Myocyte (in vitro differentiated cells): ENCODE measurements around the gene TMEM182. TPM values are rescaled to one million over a fixed set of nuclear protein-coding genes. Genes with fewer than 3 reads are reported as not detected.
A peak's percentile ranks its signal among the peaks of the same experiment; 100 is the strongest.

Source experiments
- DNase-seq: peaks from one replicate; pipeline ENCODE4 v3.0.0-alpha.2; 2012; ENCODE audit warnings: low read depth
- total RNA-seq: library from RNA; depleted of rRNA; stranded (reverse); fragments of >200 nt; gene quantifications from 2 replicates; pipeline ENCODE4 v1.2.3, GENCODE V29; 2014

The TMEM182 gene
- total RNA-seq, 1 donor from 2014 or later, result 25.5 TPM

GRCh38 chr2:102765061-102765460, 3.2 kb downstream of the TMEM182 start:
- no peak for DNase-seq

GRCh38 chr2:102768253-102768652, 6.4 kb downstream of the TMEM182 start:
- DNase-seq, result no peak

DNA sequence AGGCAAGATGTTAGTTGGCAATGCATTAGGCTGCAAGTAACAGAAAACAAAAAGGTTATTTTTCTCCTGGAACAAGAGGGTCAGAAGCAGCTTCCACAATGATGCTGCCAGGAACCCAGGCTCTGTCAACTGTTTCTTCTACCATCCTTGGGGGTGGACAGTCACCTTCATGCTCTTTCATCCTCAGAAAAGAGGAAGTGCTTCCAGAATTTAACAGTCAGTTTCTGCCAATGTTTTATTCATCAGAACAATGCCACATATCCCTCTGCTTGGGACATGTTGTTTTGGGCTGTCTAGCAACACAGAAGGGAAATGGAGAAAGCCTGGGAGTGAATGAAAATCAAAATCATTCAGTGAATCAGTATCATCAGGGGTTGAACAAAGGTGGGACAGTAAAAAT, 7.1 kb downstream of the TMEM182 start:
- no peak for DNase-seq

GRCh38 chr2:102770506-102770905, 8.7 kb downstream of the TMEM182 start:
- peak; percentile 75 for DNase-seq

- peak; percentile 90 for DNase-seq
Observed at GRCh38 chr2:102771114-102771513, 9.3 kb downstream of the TMEM182 start.

GRCh38 chr2:102772659-102773058, 10.8 kb downstream of the TMEM182 start:
- peak; percentile 75 for DNase-seq

DNA sequence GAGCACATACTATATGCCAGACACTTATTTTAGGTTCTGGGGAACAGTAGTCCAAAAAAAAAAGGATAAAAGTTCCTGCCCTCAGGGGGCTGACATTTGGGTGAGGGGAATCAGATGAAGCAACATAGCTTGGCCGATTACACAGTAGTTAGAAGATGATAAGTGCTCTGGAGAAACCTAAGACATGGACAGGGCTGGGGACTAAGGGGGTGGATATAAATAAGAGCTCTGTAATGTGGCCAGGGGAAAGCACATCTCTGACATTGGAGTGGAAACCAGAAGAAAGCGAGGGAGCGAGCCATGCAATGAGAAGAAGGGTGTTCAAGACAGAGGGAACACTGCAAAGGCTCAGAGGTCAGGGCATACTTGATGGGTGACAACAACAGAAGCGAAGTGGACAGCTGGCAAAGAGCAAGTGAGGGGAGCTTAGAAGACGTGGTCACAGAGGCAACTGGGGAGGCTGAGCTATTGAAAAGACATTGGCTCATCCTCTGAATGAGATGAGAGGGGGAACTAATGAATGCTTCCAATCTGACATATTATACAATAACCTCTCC, 11.4 kb downstream of the TMEM182 start:
- peak; percentile 92 for DNase-seq

GRCh38 chr2:102778260-102778659, 16.4 kb downstream of the TMEM182 start:
- DNase-seq, result no peak

DNA sequence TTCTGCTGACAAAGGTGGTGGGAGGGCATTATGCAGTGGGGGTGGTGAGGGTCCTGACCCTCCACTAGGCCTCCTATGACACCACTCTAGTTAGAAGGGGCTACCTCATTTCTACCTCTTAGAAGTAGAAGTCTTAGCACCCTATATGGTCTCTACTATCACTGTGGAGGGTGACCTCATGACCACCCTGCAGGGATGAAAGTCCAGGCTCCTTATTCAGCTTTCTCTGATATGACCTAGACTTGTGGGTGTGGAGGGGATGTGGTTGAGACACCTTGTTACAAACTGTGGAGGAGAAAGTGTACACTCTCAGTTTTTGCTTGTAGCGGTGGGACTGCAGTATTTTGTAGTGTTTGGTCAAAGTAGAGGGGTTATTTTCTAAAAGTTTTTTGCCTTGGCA, 18.6 kb downstream of the TMEM182 start:
- no peak for DNase-seq

DNA sequence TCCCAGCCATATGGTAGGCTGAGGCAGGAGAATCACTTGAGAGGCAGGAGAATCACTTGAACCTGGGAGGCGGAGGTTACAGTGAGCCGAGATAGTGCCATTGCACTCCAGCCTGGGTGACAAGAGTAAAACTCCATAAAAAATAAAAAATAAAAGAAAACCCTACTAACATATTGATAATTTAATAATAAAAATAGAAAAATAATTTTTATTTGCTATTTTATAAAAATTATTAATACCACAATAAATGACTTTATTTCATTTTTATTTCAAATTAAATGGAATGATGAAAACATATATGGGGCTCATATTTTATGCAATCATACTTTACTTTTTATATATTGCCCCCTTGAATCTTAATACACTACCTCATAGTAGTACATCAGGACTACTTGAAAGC, 20.4 kb downstream of the TMEM182 start:
- DNase-seq, result no peak

GRCh38 chr2:102782933-102783332, 21.1 kb downstream of the TMEM182 start:
- no peak for DNase-seq

DNA sequence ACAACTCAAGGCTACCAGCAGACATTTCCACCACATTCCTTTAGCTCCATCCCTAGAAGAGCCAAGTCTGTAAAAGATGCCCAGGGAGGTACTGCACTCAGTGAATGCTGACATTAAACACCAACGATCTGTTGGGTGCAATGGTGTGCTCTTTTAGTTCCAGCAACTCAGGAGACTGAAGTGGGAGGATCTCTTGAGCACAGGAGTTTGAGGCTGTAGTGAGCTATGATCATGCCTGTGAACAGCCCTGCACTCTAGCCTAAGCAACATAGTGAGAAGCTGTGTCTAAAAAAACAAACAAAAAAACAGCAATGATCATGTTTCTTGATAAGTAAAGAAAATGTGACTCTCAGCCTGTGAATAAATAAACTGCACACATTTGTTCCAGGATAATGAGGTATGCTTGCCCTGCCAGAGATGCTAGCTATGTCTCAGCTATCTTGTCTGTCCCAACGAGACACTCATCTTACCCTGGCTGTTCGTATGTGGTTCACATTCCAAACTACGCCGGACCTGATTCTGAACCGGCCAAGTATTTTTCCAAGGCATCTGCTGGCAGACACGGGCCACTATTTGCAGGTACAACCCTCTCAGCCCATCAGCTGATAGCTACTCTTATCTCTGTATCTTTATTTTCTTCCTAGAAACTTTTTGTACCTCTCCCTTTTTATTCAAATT, 21.8 kb downstream of the TMEM182 start:
- DNase-seq, result peak; percentile 37

DNA sequence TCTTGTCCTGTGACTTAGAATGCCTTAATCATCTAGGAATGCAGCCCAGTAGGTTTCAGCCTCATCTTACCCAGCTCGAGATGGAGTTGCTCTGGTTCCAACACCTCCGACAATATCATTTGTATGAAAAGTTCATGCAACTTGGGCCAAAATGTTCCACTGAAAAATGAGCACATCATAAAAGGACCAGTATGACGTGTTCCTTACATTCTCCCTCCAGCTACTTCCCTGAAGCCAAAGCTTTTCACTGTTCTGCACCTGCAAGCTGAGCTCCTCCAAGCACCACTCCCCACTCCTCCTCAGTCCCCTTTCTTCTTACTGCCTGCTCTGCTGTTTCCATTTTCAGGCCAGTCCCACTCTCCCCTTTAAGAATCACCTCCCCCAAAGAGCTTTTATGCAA, 23.1 kb downstream of the TMEM182 start:
- DNase-seq, result no peak

- DNase-seq, result no peak
Observed at GRCh38 chr2:102788216-102788884, 26.5 kb downstream of the TMEM182 start.

GRCh38 chr2:102788885-102789260, 27.0 kb downstream of the TMEM182 start:
- DNase-seq, result no peak

- DNase-seq, result no peak
Observed at GRCh38 chr2:102789349-102790090, 27.7 kb downstream of the TMEM182 start.

- DNase-seq, result no peak
Observed at GRCh38 chr2:102790091-102790455, 28.2 kb downstream of the TMEM182 start.

- no peak for DNase-seq
Observed at GRCh38 chr2:102792568-102793208, 30.9 kb downstream of the TMEM182 start.

GRCh38 chr2:102795641-102796040, 33.8 kb downstream of the TMEM182 start:
- DNase-seq, result no peak

- no peak for DNase-seq
Observed at GRCh38 chr2:102796337-102796736, 34.5 kb downstream of the TMEM182 start.

DNA sequence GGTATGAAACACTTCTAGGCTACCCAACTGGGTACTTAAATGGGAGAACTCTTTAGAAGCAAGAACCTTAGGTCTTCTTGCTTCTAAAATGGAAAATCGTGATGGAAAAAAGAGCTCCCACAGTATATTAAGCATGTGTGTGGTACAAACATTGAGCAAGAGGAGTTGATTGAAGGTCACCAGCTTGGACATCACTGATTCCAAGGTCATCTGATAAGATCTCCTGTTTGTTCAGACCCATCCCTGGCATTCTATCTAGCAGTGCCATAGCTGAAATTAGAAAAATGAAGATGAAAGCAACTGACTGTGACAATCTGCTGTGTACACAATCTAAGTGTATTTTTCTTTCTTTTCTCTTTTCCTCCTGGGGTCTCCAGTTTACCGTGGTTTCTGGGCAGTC, 35.7 kb downstream of the TMEM182 start:
- DNase-seq, result no peak

DNA sequence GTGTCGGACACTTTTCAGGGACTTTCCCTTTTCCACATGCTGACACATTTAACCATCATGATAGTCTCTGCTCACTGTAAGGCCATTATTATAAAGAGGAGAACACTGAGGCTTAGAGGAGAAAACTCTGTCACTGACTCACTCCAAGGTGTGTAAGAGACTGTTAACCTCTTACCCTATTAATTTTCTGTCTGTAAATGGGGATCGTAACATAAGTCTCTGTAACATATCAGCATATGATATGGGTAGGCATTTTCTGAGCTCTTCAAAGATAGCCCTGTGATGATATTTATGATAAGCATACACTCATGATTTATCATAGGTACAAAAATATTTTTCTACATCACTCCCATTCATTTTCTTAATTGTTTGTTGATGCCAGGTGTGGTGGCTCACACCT, 36.4 kb downstream of the TMEM182 start:
- no peak for DNase-seq
